Stomach (tissue), 4 donors: Measurements from ENCODE around the gene OR7C1.

Experiments
- EP300 ChIP-seq: sonication (generic); formaldehyde crosslinking; IDR thresholded peaks from one replicate; pipeline ENCODE4 v1.6.1; 2017; ENCODE audit warnings: antibody characterized with exemption
- POLR2A ChIP-seq, 4 donors: fragments of 450-650 bp; IDR thresholded peaks; one replicate each; pipeline ENCODE4 v1.6.1; 2016; ENCODE audit warnings: antibody characterized with exemption in 4 of 4, control low read depth in 2 of 4, mild to moderate bottlenecking in 1 of 4, moderate library complexity in 1 of 4
- POLR2AphosphoS5 ChIP-seq, 3 donors: sonication (generic); formaldehyde crosslinking; IDR thresholded peaks; one replicate each; pipeline ENCODE4 v1.6.1; 2016; ENCODE audit warnings: antibody characterized with exemption in 3 of 3
- TF ChIP-seq, protein P1 (sequence below), 7 experiments: fragments of 450-650 bp in 4 of 7; fragments of 200-600 bp in 3 of 7; sonication (generic) in 3 of 7; IDR thresholded peaks; one replicate each; pipeline ENCODE4 v1.5.1; 2016 to 2019; ENCODE audit warnings: antibody characterized with exemption in 7 of 7, control low read depth in 2 of 7, mild to moderate bottlenecking in 1 of 7

DNA sequence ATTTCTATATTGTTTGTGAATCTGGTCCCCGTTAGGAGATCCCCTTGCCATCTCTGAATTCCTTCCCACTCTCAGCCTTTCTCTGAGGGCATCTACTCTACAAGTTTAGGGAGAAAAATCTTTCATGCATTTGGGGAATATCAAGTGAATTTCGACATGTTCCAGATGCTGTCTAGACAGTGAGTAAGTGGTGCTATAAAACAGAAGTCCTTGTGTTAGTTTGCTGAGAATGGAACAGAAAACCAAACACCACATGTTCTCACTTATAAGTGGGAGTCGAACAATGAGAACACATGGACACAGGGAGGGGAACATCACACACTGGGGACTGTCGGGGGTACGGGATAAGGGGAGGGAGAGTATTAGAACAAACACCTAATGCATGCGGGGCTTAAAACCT, 8.6 kb upstream of the OR7C1 start:
- TF ChIP-seq, protein P1, sequence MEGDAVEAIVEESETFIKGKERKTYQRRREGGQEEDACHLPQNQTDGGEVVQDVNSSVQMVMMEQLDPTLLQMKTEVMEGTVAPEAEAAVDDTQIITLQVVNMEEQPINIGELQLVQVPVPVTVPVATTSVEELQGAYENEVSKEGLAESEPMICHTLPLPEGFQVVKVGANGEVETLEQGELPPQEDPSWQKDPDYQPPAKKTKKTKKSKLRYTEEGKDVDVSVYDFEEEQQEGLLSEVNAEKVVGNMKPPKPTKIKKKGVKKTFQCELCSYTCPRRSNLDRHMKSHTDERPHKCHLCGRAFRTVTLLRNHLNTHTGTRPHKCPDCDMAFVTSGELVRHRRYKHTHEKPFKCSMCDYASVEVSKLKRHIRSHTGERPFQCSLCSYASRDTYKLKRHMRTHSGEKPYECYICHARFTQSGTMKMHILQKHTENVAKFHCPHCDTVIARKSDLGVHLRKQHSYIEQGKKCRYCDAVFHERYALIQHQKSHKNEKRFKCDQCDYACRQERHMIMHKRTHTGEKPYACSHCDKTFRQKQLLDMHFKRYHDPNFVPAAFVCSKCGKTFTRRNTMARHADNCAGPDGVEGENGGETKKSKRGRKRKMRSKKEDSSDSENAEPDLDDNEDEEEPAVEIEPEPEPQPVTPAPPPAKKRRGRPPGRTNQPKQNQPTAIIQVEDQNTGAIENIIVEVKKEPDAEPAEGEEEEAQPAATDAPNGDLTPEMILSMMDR (IDR thresholded peaks at IDR 0.05) = no peak
- no peak for TF ChIP-seq POLR2A (IDR thresholded peaks at IDR 0.05)
- no peak for TF ChIP-seq POLR2AphosphoS5 (IDR thresholded peaks at IDR 0.05)
- no peak for TF ChIP-seq EP300
